Gastrocnemius medialis (tissue), 4 donors: ENCODE data around the gene ARHGAP15. TPM values are rescaled to one million over a fixed set of nuclear protein-coding genes. Genes with fewer than 3 reads are reported as not detected.

ENCODE experiments used
- ATAC-seq, 2 donors: fragments of 150-250 bp; one replicate each; pipeline ENCODE4 v1.9.1; 2016
- DNase-seq, 2 donors: peaks; one replicate each; pipeline ENCODE4 v3.0.0-alpha.2; 2019
- H3K27ac ChIP-seq, 4 donors: fragments of 200-600 bp; sonication (generic); 1 replicate in 1 of 4; 2 replicates in 3 of 4; pipeline ENCODE4 v1.5.1; 2016 to 2018; ENCODE audit warnings: mild to moderate bottlenecking in 2 of 4, moderate library complexity in 1 of 4
- H3K27me3 ChIP-seq, 3 donors: fragments of 200-600 bp; sonication (generic) in 2 of 3; 1 replicate in 1 of 3; 2 replicates in 2 of 3; pipeline versions ENCODE4 v1.5.1 to v1.6.0; 2016 to 2019; ENCODE audit warnings: mild to moderate bottlenecking in 1 of 3, moderate library complexity in 1 of 3
- H3K36me3 ChIP-seq, 2 donors: fragments of 200-600 bp; sonication (generic) in 1 of 2; one replicate each; pipeline ENCODE4 v1.5.1; 2017 to 2018
- H3K4me1 ChIP-seq, 2 donors: fragments of 200-600 bp; sonication (generic) in 1 of 2; one replicate each; pipeline ENCODE4 v1.5.1; 2016 to 2017; ENCODE audit warnings: mild to moderate bottlenecking in 2 of 2
- H3K4me3 ChIP-seq, 4 donors: fragments of 200-600 bp; sonication (generic) in 3 of 4; 1 replicate in 1 of 4; 2 replicates in 3 of 4; pipeline ENCODE4 v1.5.1; 2016 to 2019; ENCODE audit warnings: mild to moderate bottlenecking in 2 of 4
- H3K9me3 ChIP-seq, 3 donors: fragments of 200-600 bp; sonication (generic) in 2 of 3; 1 replicate in 1 of 3; 2 replicates in 2 of 3; pipeline ENCODE4 v1.5.1; 2016 to 2019
- CTCF ChIP-seq, 5 experiments: fragments of 450-650 bp in 3 of 5; fragments of 200-600 bp in 2 of 5; sonication (generic) in 2 of 5; IDR thresholded peaks in 4 of 5; conservative IDR thresholded peaks in 1 of 5; 1 replicate in 4 of 5; 2 replicates in 1 of 5; pipeline ENCODE4 v1.5.1; 2016 to 2019; ENCODE audit warnings: antibody characterized with exemption in 5 of 5, mild to moderate bottlenecking in 3 of 5, moderate library complexity in 3 of 5
- POLR2A ChIP-seq, 2 donors: fragments of 450-650 bp; IDR thresholded peaks; one replicate each; pipeline ENCODE4 v1.6.1; 2017; ENCODE audit warnings: antibody characterized with exemption in 2 of 2, mild to moderate bottlenecking in 2 of 2, moderate library complexity in 2 of 2
- in situ Hi-C, 4 donors: fragments of 200-750 bp; cut with MboI; loops; one replicate each; pipeline versions ENCODE4 v1.15.0 to v1.8.0; 2017; ENCODE audit warnings: low sequenced_read_pairs in 4 of 4
- intact Hi-C: fragments of 100-400 bp; cut with DNase I; formaldehyde crosslinking; loops from one replicate; pipeline ENCODE4 v1.15.1; 2023; ENCODE audit warnings: low total_unique reads
- total RNA-seq, 4 donors: library from RNA; depleted of rRNA; stranded (reverse); fragments of >200 nt; gene quantifications; one replicate each; pipeline versions ENCODE4 v1.1.0 to v1.2.3, GENCODE V29; 2016

ARHGAP15 gene
- total RNA-seq, 4 donors from 2014 or later: 1.2 to 3.2 (median 1.3) TPM; not detected in 1

- Histone ChIP-seq H3K9me3 (no peaks in the 10 kb centered on the region), H3K36me3 (no peaks in the 10 kb centered on the region), H3K4me3 (no peak overlapping the region), H3K27ac (no peak overlapping the region), H3K4me1 (no peaks in the 10 kb centered on the region), H3K27me3 (no peaks in the 10 kb centered on the region)
- TF ChIP-seq POLR2A (IDR thresholded peaks at IDR 0.05) (no peak), CTCF (IDR thresholded peaks at IDR 0.05 in 4 of 5, conservative IDR thresholded peaks at IDR 0.05 in 1 of 5) (no peak)
- DNase-seq (no peak), ATAC-seq (no peak)
- in situ Hi-C loops (no loop called here), intact Hi-C loops (no loop called here)
Measured at GRCh38 chr2:143165291-143165690, 36.1 kb downstream of the ARHGAP15 start.

- intact Hi-C loops: no loop called here
- in situ Hi-C loops: no loop called here
- ATAC-seq (no peak), DNase-seq (no peak)
- Histone ChIP-seq H3K9me3 (no peaks in the 10 kb centered on the region), H3K4me1 (no peaks in the 10 kb centered on the region), H3K36me3 (no peaks in the 10 kb centered on the region), H3K4me3 (no peak overlapping the region), H3K27ac (no peak overlapping the region), H3K27me3 (no peaks in the 10 kb centered on the region)
- TF ChIP-seq POLR2A (IDR thresholded peaks at IDR 0.05) (no peak), CTCF (IDR thresholded peaks at IDR 0.05 in 4 of 5, conservative IDR thresholded peaks at IDR 0.05 in 1 of 5) (no peak)
Measured at GRCh38 chr2:143169105-143169504, 39.9 kb downstream of the ARHGAP15 start.

- in situ Hi-C loops: no loop called here
Measured at GRCh38 chr2:143171817-143172216, 42.6 kb downstream of the ARHGAP15 start.

GRCh38 chr2:143175438-143175837 is 46.2 kb downstream of the ARHGAP15 start:
- intact Hi-C loops: no loop called here
- TF ChIP-seq POLR2A (IDR thresholded peaks at IDR 0.05) (no peak), CTCF (IDR thresholded peaks at IDR 0.05 in 4 of 5, conservative IDR thresholded peaks at IDR 0.05 in 1 of 5) (no peak)
- no peaks in the 10 kb centered on the region for H3K9me3 ChIP-seq
- no peak overlapping the region for H3K27ac ChIP-seq
- no peak for ATAC-seq
- DNase-seq: no peak
- no peaks in the 10 kb centered on the region for H3K36me3 ChIP-seq
- in situ Hi-C loops: no loop called here
- H3K27me3 ChIP-seq: no peaks in the 10 kb centered on the region
- no peak overlapping the region for H3K4me3 ChIP-seq
- H3K4me1 ChIP-seq: no peaks in the 10 kb centered on the region

More at GRCh38 chr2:143171817-143172216, 42.6 kb downstream of the ARHGAP15 start:
- Histone ChIP-seq H3K27me3 (no peaks in the 10 kb centered on the region), H3K4me3 (no peak overlapping the region), H3K4me1 (no peaks in the 10 kb centered on the region), H3K9me3 (no peaks in the 10 kb centered on the region), H3K36me3 (no peaks in the 10 kb centered on the region), H3K27ac (no peak overlapping the region)
- ATAC-seq (no peak), DNase-seq (no peak)
- TF ChIP-seq POLR2A (IDR thresholded peaks at IDR 0.05) (no peak), CTCF (IDR thresholded peaks at IDR 0.05 in 4 of 5, conservative IDR thresholded peaks at IDR 0.05 in 1 of 5) (no peak)
- intact Hi-C loops: no loop called here

GRCh38 chr2:143176606-143177005 is 47.4 kb downstream of the ARHGAP15 start:
- DNase-seq (no peak), ATAC-seq (no peak)
- TF ChIP-seq POLR2A (IDR thresholded peaks at IDR 0.05): no peak
- TF ChIP-seq CTCF (IDR thresholded peaks at IDR 0.05 in 4 of 5, conservative IDR thresholded peaks at IDR 0.05 in 1 of 5): no peak
- no peaks in the 10 kb centered on the region for H3K27me3 ChIP-seq
- intact Hi-C loops: no loop called here
- H3K9me3 ChIP-seq: no peaks in the 10 kb centered on the region
- H3K4me3 ChIP-seq: no peak overlapping the region
- in situ Hi-C loops: no loop called here
- H3K4me1 ChIP-seq: no peaks in the 10 kb centered on the region
- H3K36me3 ChIP-seq: no peaks in the 10 kb centered on the region
- H3K27ac ChIP-seq: no peak overlapping the region
